IPS-18a (cell line): ENCODE measurements around the gene GJA8.
"Not testable (repeated sequence)": the region's sequence is repeated elsewhere in the genome, so short reads cannot be mapped to it uniquely, and the experiment has no call there.

Source experiments
- H3K27ac ChIP-seq: one replicate; pipeline ENCODE4 v1.5.1; 2013; ENCODE audit warnings: low read length
- H3K27me3 ChIP-seq: one replicate; pipeline ENCODE4 v1.6.1; 2013; ENCODE audit warnings: mild to moderate bottlenecking, low read length; ENCODE audit not compliant: control insufficient read depth, insufficient read depth
- H3K36me3 ChIP-seq: one replicate; pipeline ENCODE4 v1.6.1; 2013; ENCODE audit warnings: low read depth, low read length; ENCODE audit not compliant: control insufficient read depth
- H3K4me1 ChIP-seq: one replicate; pipeline ENCODE4 v1.6.1; 2013; ENCODE audit warnings: low read depth, low read length; ENCODE audit not compliant: control insufficient read depth
- H3K4me3 ChIP-seq: one replicate; pipeline ENCODE4 v1.5.1; 2013; ENCODE audit warnings: low read length
- H3K9ac ChIP-seq: one replicate; pipeline ENCODE4 v1.6.1; 2013; ENCODE audit warnings: mild to moderate bottlenecking, low read length, moderate library complexity
- H3K9me3 ChIP-seq: one replicate; pipeline ENCODE4 v1.6.1; 2013; ENCODE audit warnings: low read depth, low read length; ENCODE audit not compliant: control insufficient read depth

Gene GJA8

DNA sequence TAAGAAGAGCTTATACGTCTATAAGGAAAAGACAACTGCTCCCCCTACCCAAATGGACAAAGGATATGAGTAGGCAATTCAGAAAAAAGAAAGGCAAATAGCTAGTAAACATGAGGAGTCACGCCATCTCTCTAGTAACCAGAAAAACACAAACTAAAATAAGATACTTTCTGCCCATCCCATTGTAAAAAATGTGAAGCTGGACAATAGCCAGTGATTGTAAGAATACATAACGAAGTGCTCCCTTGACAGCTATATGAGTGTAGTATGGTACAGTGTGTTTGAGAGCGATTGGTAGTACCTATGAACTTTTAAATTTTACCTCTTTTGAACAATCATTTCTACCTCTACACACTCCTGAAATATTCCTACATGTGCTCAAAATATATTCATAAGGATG lies 7.5 kb upstream of the GJA8 start:
- no peaks in the 10 kb centered on the region for H3K27me3 ChIP-seq

GRCh38 chr1:147897029-147897752 lies 5.4 kb upstream of the GJA8 start:
- Histone ChIP-seq H3K4me3 (no peak overlapping the region), H3K36me3 (no peaks in the 10 kb centered on the region), H3K27ac (no peak overlapping the region), H3K4me1 (peaks cover 4% of the 10 kb centered on the region), H3K27me3 (no peaks in the 10 kb centered on the region), H3K9ac (no peak overlapping the region), H3K9me3 (no peaks in the 10 kb centered on the region)

More for the DNA sequence above, 7.5 kb upstream of the GJA8 start:
- Histone ChIP-seq H3K9me3 (no peaks in the 10 kb centered on the region), H3K4me1 (peaks cover 4% of the 10 kb centered on the region), H3K36me3 (no peaks in the 10 kb centered on the region), H3K4me3 (no peak overlapping the region), H3K27ac (no peak overlapping the region), H3K9ac (no peak overlapping the region)

DNA sequence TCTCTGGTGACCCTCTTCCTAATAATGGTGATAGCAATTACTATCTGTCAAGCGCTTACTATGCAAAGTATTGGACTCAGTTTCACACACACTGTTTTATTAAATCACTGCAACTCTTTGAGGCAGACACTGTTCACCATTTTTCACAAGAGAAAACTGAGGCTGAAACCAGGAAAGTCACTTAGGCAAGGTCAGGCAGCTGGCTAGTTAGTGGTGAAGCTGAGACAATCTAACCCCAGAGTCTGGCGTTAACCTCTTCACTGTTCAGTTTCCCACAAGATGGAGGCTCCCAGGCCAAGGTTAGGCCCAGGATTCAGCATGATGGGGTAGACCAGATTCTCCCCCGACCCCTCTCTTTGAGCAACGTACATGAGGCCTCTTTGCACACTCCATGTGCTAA lies 4.8 kb upstream of the GJA8 start:
- H3K9me3 ChIP-seq: no peaks in the 10 kb centered on the region
- no peak overlapping the region for H3K27ac ChIP-seq
- no peaks in the 10 kb centered on the region for H3K36me3 ChIP-seq
- H3K9ac ChIP-seq: no peak overlapping the region
- no peak overlapping the region for H3K4me3 ChIP-seq
- no peaks in the 10 kb centered on the region for H3K27me3 ChIP-seq
- H3K4me1 ChIP-seq: no peaks in the 10 kb centered on the region

DNA sequence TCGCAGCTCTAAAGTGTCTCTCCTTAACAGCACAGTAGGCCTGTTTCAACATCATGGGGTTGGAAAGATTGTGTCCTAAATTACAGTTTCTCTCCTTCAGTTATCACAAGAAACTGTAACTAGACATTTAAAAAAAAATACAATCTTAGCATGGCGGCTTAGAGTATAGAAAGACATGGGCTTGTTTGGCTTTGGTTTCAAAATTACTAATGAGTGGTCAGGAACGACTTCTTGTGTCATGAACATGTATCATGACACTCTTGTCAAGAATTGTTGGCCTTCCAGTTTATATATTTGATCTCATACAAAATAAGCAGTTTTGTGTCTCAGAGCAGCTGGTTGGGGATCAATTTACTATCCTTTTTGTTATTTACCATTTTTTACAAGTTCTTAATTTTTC lies 2.1 kb downstream of the GJA8 start:
- H3K9ac ChIP-seq: no peak overlapping the region
- no peaks in the 10 kb centered on the region for H3K9me3 ChIP-seq
- no peaks in the 10 kb centered on the region for H3K27me3 ChIP-seq
- no peaks in the 10 kb centered on the region for H3K4me1 ChIP-seq
- H3K36me3 ChIP-seq: no peaks in the 10 kb centered on the region
- no peak overlapping the region for H3K4me3 ChIP-seq
- no peak overlapping the region for H3K27ac ChIP-seq

DNA sequence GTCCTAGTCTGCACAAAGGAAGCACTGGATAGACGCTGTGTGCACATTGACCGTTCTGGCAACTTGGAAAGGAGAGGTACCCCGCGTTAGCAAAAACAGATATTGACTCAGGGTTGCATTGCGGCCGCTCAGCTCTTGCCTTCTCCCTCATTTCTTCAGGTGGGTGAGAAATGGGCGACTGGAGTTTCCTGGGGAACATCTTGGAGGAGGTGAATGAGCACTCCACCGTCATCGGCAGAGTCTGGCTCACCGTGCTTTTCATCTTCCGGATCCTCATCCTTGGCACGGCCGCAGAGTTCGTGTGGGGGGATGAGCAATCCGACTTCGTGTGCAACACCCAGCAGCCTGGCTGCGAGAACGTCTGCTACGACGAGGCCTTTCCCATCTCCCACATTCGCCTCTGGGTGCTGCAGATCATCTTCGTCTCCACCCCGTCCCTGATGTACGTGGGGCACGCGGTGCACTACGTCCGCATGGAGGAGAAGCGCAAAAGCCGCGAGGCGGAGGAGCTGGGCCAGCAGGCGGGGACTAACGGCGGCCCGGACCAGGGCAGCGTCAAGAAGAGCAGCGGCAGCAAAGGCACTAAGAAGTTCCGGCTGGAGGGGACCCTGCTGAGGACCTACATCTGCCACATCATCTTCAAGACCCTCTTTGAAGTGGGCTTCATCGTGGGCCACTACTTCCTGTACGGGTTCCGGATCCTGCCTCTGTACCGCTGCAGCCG lies 5.4 kb downstream of the GJA8 start:
- Histone ChIP-seq H3K4me1 (no peaks in the 10 kb centered on the region), H3K27me3 (no peaks in the 10 kb centered on the region), H3K4me3 (no peak overlapping the region), H3K36me3 (no peaks in the 10 kb centered on the region), H3K27ac (no peak overlapping the region), H3K9ac (no peak overlapping the region), H3K9me3 (no peaks in the 10 kb centered on the region)

DNA sequence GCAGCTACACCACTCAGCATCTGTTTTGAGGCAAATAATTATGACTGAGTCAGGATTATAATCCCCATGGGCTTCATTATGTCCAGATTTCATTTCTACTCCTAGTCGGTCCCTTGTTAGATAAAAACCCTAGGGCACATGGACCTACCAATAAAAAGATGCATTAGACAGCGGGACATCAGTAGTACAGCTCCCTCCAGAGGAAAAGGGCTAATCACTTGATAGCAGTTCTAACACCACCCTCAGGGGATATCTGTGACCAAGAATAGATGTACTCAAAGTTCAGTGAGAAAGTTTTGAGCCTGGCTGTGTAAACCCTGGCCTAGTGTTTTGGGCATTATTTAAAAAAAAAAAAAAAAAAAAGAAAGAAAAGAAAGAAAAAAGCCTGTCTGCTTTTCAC lies 10.0 kb downstream of the GJA8 start:
- Histone ChIP-seq H3K36me3 (no peaks in the 10 kb centered on the region), H3K4me3 (no peak overlapping the region), H3K4me1 (no peaks in the 10 kb centered on the region), H3K9me3 (no peaks in the 10 kb centered on the region), H3K9ac (no peak overlapping the region), H3K27me3 (no peaks in the 10 kb centered on the region), H3K27ac (no peak overlapping the region)

GRCh38 chr1:147913362-147913942 lies 10.9 kb downstream of the GJA8 start:
- H3K4me1 ChIP-seq: no peaks in the 10 kb centered on the region
- H3K36me3 ChIP-seq: no peaks in the 10 kb centered on the region
- H3K9me3 ChIP-seq: no peaks in the 10 kb centered on the region
- no peaks in the 10 kb centered on the region for H3K27me3 ChIP-seq
- H3K9ac ChIP-seq: no peak overlapping the region
- H3K27ac ChIP-seq: no peak overlapping the region
- no peak overlapping the region for H3K4me3 ChIP-seq

DNA sequence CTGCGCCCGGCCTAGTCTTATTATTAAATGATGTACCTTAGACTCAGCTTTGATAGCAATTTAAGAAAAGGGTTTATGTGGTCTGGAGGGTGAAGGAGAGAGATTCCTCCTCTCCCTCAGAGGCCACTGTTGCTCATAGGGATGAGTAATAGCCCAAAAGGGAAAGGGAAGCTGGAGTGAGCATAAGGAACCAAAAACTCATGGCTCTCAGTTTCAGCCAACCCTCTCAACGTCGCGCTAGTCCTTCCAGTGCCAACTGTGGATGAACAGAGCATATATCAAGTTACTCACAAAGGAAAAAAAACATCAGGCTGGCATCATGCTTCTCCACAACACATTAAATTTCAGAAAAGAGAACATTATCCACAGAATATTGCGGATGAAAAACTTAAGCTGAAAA lies 17.3 kb downstream of the GJA8 start:
- Histone ChIP-seq H3K27ac (no peak overlapping the region), H3K4me1 (peaks cover 3% of the 10 kb centered on the region), H3K36me3 (no peaks in the 10 kb centered on the region), H3K4me3 (no peak overlapping the region), H3K27me3 (no peaks in the 10 kb centered on the region), H3K9me3 (no peaks in the 10 kb centered on the region), H3K9ac (no peak overlapping the region)

- no peak overlapping the region for H3K4me3 ChIP-seq
- no peak overlapping the region for H3K9ac ChIP-seq
- H3K36me3 ChIP-seq: no peaks in the 10 kb centered on the region
- H3K27ac ChIP-seq: no peak overlapping the region
- H3K27me3 ChIP-seq: no peaks in the 10 kb centered on the region
- no peaks in the 10 kb centered on the region for H3K9me3 ChIP-seq
- H3K4me1 ChIP-seq: peaks cover 6% of the 10 kb centered on the region
These were observed 22.2 kb downstream of the GJA8 start for GRCh38 chr1:147924813-147925212.

DNA sequence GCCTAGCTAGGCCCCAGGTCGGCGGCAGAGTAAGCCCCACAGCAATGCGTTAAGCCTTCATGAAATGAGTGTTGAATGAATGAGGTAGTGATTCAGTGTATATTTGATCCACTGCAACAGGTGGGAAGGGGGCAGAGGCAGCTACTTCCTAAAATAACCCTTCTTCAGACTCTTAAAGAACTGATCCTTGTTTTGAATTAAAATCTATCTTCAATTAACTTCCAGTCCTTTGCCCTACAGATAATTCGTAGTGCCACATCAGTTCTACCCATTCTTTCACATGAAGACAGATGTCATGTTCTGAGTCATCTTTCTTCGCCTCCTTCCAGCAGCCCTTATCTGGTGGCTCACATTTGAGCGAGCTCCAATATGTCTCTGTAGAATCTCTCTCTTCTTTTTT lies 24.6 kb downstream of the GJA8 start:
- H3K27me3 ChIP-seq, H3K9ac ChIP-seq, H3K27ac ChIP-seq: not testable (repeated sequence)

DNA sequence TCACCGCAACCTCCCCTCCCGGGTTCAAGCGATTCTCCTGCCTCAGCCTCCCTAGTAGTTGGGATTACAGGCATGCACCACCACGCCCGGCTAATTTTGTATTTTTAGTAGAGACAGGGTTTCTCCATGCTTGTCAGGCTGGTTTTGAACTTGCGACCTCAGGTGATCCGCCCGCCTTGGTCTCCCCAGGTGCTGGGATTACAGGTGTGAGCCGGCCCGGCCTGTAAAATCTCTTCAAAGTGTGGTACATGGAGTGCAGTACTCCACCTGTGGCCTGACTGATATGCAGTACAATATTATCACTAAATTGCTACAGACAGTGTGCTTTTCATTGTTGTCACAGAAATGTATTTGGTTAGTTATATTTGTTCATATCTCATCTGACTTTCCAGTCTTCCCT lies 25.1 kb downstream of the GJA8 start:
- not testable (repeated sequence) for H3K27ac ChIP-seq, H3K36me3 ChIP-seq, H3K27me3 ChIP-seq, H3K4me3 ChIP-seq, H3K9me3 ChIP-seq, H3K9ac ChIP-seq, H3K4me1 ChIP-seq

More for the DNA sequence above, 24.6 kb downstream of the GJA8 start:
- not testable (repeated sequence) for H3K36me3 ChIP-seq, H3K4me3 ChIP-seq, H3K9me3 ChIP-seq, H3K4me1 ChIP-seq
